HG02852 (cell line): ENCODE results near the gene NFATC4.
"Not testable (repeated sequence)": the region's sequence is repeated elsewhere in the genome, so short reads cannot be mapped to it uniquely, and the experiment has no call there.

Experiments used
- ATAC-seq: cut with Tn5 transposase; IDR thresholded peaks from one replicate; pipeline ENCODE4 v1.9.1; 2021; ENCODE audit warnings: mild to moderate bottlenecking, moderate library complexity; ENCODE audit not compliant: unreplicated experiment

Gene NFATC4

DNA sequence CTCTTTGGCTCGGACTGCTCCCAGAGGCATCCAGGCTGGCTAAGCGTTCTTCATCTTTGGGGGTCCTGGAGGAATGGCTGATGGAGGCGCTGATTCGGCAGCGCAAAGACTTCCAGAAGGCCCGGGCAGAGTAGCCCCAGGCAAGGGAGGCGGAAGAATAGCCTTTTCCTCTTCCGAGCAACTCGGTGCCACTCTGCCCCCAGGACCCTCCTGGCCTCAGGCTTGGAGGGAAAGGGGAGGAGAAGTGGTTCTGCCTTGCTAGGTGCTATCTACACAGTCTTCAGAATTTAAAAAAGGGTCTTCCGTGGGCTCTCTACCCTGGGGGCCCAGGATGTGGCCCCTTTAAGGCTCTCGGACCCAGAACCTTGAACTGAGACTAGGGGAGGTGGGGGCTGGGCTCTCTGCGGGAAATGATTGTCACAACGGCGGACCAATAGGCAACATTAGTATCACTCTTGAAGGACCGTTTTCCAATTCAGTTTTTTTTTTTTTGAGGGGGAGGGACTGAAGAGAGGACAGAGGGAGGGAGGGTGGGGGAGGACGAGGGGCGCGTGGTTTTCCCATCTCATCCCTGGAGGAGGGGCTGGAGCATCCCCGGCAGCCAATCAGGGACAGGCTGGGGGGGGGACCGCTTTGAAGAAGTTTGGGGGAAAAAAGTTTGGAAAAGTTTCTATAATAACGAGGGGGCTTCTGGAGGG lies at the start of gene NFATC4:
Gene NFATC4 (plus strand): TSS at position 671 of the 698 bp plus-strand sequence. CDS start 157 bp downstream, outside the sequence.
- peak; percentile 9 for ATAC-seq

DNA sequence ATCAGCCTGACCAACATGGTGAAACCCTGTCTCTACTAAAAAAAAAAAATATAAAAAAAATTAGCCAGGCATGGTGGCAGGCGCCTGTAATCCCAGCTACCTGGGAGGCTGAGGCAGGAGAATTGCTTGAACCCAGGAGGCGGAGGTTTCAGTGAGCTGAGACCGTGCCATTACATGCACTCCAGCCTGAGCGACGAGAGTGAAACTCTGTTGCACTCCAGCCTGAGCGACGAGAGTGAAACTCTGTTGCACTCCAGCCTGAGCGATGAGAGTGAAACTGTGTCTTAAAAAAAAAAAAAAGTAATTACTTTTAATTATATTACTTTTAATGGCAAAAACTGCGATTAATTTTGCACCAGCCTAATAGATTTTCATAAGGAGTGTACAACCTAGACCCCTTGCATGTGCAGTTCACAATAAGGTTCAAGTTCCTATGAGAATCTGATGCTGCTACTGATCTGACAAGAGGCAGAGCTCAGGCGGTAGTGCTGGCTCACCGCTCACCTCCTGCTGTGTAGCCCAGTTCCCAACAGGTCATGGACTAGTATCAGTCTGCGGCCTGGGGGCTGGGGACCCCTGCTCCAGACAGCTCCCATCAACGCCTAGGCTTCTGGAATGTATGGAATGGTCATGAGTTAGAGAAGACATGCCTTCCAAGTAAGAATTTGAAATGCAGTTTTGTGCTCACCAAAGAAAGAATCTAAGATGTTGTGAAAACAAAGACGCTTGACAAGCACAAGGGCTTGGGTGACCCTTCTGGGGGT lies 46.6 kb upstream of the NFATC4 start:
- no peak for ATAC-seq

DNA sequence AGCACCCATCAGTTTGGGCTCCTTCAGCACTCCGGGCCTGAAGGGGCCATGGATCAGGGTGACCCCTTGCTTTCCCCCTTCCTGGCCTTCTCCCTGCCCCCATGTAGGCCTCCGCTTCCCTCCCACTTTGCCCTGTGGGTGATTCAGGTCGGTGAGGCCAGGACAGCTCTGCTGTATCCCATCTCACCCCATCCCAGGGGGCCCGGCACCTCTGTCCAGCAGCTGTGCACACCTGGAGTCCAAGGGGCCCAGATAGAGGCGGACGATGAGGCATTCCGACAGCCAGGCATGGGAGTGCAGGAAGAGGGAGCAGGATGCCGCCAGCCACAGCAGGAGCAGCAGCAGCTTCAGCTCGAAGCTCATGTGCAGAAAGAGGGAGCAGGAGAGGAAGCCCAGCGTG lies 45.3 kb upstream of the NFATC4 start:
- ATAC-seq: no peak

DNA sequence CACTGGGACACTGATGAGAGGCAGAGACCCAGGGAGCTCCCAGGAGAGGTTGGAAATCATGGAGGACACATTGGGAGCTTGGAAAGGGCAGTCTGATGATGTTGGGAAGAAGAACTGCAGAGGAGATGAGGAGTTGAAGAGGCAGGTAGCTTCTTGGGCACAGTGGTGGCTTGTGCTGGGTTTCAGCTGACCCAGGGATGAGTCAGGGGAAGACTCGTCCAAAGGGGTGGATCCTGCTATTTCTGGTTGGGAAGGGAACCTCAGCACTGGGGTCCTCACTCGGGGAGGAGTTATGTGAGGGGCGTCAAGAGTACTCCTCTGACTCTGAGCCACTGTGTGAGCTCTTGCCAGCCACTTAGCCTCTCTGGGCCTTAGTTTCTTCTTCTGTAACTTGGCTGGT lies 44.6 kb upstream of the NFATC4 start:
- ATAC-seq: no peak

DNA sequence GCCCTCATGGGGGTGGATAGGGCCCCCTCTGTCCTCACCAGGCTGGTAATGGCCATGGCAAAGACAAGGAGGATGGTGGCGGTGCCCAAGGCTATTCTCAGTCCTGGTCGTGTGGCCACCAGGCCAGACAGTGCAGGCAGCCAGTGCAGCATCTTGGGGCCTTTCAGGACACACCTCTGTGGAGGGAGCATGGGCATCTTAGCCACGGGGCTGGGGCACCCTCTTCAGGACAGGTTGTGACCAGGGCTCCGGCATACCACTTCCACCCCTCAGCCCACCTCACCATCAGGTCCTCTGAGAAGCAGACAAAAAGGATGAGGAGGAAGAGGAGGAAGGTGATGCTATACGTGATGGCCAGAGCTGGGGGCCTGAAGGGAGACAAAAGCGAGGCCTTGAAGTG lies 44.0 kb upstream of the NFATC4 start:
- ATAC-seq: no peak

DNA sequence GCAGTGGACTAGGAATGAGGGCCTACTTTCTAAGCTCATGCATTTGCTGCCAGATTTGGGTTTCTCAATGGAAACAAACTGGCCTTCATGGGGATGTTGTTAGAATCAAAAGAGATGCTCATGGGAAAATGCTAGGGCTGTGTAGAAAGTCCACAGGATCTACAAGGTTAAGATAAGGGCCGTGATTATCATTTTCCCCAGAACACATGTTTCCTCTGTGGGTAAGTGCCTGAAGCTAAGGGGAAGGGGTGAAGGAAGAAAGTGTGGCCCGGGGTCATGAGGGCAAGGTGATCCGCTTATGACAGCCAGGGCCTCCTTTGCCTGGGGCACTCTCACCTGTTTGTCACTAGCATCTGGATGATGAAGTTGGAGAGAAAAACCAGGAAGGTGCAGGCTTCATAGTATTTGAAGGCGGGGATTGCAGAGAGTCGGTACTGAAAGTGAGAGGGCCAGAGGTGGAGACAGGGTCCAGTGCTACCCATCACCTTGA lies 42.9 kb upstream of the NFATC4 start:
- no peak for ATAC-seq

DNA sequence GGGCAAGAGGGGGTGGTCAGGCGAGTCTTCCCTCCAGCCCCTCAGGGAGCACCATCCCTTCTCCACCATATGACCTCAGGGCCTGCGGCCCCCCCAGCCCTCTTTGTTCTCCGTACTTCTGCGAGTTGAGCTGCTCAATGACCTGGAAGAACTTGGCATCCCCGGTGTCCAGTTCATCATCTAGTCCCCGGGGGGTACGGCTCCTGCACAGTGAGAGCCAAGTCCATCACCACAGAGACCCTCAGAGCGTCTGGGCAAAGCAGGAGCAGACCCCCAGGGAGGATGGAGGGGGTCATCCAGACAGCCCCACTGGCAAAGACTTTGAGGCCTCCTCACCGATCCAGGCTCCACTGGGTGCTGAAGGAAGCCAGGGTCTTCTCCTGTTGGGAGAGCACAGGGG lies 42.0 kb upstream of the NFATC4 start:
- no peak for ATAC-seq

DNA sequence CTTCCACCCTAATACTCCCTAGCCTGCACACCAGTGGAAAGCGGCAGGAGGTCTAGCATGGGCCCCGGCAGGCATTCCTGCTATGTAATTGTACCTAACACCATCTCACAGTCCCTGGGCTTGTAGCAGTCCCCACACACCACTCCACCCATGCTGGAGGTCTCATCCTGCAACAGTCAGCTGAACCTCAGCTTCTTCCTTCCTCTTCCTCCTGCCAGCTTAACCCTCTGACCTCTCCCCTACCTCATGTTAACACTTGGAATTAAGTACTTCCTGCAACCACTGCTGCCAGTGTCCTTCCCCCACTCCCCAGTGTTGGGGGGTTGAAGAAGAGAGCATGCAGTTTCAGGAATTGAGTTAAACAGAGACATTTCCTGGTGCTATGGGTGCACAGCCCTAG lies 40.7 kb upstream of the NFATC4 start:
- ATAC-seq: no peak

DNA sequence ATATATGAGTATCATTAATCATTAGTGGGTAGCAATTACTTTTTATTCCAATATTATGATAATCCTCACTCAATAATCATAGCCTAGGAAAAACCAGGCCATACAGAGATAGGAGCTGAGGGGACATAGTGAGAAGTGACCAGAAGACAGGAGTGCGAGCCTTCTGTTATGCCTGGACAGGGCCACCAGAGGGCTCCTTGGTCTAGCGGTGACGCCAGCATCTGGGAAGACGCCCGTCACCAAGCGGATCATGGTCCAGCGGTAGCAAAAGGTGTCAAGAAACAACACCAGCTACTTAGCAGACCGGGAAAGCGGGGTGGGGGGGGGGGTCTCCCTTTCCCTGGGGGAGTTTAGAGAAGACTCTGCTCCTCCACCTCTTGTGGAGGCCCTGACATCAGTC lies 40.1 kb upstream of the NFATC4 start:
- ATAC-seq: not testable (repeated sequence)

DNA sequence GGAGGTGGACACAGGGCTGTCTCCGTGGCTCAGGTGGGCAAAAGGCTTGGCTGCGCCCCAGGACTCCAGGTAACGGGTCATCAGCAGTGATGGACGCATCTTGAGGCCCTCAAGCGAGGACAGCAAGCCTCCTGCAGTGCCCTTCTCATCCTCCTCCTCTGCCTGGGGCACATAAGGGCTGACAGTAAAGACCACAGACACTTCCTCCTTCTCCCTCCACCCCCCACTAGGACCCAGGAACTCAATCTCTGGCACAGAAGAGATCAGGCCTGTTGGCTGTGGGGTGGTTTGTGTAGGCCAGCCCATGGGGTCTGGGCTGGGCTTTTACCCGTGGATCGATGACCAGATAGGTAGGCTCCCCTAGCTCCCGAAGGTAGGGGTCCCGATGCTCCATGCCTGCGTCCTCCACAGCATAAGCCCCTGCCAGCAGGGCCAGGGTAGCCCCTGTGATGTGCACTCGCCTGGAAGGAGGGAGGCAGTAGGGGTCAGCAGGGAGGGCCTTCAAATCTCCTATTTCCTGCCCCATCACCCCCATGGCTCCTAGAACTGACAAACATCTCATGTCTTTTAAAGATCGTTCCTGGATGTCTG lies 38.8 kb upstream of the NFATC4 start:
- ATAC-seq: no peak

DNA sequence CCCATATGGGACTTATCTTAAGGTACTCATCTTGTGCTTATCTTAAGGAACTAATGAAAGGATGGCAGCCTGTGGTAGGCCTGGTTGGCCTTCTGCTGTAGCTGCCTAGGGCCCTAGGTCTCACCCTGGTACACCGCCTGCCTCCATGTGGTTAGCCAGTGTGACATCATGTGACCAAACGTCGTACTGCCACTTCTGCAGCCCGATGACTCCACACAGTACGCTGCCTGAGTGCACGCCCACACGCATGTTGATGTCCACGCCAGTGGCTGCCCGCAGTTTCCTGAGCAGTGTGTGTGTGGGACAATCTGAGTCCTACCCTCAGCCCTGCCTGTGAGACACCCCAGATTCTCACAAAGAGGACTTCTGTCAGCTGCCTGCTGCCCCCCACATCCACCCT lies 38.2 kb upstream of the NFATC4 start:
- no peak for ATAC-seq

DNA sequence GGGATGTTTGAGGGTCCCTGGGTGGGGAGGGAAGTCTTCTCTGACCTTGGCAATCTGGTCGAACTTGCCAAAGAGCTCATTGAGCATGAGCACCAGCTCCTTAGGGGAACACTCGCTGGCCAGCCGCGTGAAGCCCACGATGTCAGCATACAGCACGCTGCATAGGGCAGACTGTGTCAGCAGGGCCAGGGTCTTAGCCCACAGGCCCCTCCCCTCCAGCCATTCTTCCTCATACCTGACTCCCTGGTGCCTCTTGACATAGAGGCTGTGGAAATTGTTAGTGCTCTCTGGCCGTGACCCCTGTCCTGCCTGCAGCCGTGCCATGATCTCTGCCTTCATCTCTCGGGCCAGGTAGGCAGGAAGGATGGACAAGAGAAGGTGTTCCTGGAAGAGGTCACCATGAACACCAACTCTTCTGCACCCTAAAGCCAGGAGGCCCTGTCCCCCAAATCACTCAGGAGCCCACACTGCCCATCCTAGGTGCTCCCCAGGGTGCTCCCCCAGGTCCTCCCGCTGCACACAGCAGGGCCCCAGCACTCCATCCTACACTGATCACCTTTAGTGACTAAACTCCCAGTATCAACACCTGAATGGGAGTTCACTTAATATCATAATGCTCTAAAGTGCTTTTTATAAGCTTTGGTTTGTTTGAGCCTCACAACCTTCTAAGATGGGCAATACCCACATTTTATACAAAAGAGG lies 36.9 kb upstream of the NFATC4 start:
- ATAC-seq: no peak

DNA sequence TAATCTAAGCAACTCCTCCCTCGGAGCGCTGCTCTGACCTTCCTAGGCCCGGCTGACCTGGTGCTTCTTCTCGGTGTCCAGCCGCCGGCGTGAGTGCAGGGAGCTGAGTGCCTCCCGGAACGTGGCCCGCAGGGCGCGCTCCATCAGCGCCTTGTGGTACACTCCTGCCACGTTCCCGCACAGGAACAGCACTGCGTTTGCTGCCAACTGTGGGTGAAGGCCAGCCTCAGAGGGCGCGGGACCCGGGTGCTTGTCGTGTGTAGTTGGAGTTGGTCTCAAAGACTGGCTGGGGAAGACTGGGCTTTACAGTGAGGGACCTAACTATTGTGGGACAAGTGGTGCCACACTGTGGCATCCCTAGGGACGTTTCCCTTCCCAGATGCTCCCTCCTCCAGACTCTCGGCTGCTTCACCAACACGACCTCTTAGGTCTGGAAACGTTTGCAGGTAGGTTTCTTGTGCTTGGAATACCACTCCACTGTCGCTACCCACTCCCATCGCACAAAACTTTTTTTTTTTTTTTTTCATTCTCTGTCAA lies 36.2 kb upstream of the NFATC4 start:
- no peak for ATAC-seq

DNA sequence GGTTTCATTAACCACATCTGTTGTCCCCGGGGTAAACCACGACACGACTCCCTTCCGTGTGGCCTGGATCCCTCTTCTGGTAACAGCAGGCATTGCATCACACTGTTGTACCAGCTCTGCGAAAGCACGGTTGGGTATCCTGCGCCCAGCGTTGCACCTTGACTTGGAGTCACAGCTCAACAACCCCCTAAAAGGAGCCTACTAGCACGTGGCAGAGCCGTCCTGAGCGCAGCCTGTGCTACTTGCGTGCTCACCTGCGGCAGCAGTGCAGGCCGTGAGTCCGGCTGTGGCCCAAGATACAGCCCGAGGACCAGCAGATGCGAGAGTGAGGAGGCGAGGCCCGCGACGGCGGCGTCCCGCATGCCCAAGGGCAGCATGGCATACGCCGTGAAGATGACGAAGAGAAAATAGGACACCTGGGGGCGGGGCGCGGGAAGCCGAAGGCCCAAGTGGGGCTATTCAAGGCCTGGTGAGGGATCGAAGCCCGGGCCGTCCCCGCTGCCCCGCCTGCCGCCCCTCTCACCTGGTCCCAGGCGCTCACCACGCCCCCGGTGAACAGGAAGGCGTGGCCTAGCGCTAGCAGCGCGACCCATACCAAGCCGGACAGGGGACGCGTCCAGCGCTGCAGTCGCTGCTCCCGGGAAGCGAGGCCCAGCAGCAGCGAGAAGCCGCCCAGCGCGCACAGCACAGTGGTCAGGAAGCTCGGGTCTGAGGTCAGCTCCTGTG lies 35.6 kb upstream of the NFATC4 start:
- peak; percentile 80 for ATAC-seq

DNA sequence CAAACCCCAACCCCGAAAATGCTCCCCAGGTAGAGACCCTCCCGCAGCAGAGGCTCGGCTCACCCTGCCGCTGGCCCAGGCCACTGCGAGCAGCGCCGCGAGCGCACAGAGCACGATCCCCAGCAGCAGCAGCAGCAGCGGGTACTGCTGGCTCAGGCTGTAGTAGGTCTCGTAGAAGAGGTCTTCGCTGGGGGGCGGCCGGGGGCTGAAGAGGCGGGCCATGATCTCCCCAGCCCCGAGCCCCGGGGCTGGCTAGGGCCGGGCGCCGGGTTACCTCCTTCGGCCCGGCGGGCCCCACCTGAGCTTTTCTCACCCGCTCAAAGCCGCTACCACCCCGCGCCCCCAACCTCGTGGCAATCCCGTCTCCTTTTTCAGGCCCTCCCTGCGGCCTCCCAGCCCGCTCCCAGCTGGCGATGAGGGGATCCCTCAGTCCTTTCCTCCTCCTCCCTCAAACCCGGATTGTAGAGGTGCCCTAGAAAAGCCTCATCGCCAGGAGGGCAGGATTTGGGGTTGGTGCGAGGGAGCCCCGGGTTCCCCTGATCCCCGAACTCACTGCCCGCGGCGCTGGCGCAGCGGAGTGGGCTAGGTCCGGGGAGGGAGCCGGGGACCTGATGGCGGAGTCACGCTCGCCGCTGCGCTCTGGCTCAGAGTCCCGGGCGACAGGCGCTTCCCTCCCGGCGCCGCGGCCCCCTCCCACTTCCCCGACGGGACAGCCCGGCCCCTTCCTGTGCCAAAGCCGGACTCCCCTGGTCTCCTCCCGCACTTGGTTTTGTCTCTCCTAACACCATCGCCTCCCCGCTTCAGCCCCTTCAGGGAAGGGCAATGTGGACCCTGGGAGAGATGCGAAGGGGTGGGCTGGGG lies 33.3 kb upstream of the NFATC4 start, which contains the start of gene ADCY4:
Gene ADCY4 (minus strand): TSS at position 641 of the 861 bp plus-strand sequence. CDS start 419 bp downstream, at position 222.
- ATAC-seq: no peak

DNA sequence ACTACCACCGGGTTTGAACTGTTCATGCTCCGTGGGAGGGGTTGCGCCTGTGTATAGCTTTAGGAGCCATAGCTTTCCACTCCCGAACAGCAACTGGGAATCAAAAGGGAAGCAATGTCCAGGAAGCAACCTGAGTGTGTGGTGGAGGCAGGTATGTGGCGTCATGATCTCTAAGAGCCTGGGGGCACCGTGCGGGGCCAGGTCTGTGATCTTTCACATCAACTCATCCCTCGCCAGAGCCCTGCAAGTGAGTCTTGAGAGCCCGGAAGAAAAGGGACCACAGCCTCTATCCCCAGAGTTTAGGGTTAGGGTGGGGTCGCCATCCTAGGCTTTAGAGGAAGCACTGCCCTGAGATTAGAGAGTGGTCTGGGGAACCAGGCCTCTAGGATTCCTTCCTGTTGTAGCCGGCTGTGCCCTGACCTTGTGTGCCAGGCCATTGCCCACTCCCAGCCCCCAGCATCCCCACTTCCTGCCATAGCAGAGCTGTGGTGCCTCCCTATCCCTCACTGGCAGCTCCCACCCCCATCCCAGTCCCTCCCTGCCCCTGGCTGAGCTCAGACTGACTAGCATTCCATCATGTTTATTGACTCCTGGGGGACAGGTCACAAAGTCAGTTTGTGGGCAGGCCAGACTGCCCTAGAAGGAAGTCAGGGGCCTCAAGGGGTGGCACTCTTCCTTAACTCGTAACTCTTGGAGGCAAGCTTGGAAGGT lies 32.4 kb upstream of the NFATC4 start:
- ATAC-seq: no peak

DNA sequence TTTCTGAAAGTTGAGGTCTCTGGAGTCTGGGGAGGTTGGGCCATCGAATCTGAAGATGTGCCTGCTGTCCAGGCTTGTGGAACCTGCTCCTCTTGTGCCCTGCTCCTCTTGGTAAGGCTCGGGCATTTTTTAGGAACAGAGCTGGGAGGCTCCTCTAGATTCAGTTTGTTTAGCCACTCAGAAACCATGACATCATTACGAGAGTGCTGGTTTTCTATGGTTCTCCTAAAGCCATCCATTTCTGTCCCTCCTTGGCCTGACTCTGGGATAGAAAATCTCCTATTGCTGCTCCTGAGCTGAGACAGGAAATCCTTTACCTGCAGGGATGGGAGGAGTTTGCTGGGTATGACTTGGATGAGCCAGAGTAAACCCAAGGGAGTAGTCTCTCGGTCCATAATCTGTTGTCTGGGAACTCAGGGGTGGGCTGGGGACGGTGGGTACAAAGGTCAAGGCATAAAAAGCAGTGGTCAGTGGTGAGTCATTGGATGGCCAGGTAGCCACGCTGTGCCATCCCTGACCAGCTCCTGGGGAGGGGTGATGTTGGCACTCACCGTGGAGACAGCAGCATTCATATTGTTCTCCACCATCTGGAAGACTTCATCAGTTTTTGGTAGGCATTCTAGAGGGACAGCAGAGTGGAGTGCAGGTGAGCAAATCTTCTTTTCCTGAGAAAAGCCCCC lies 30.7 kb upstream of the NFATC4 start:
- no peak for ATAC-seq

DNA sequence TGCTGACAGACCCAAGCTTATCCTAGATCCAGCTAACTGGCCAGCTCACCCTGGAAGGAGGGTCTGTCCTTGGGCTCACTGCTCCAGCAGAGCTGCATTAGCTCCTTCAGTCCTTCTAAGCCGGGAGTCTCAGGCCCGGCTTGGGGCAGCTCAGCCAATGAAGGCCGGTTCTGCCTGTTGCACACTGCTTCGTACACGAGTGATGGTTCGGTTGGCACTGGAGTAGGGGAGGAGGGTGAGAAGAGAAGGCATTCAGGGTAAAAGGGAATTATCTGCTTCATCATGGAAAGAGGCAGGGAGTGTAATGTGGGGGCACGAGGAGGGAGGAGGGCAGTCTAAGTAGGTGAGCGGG lies 30.2 kb upstream of the NFATC4 start:
- no peak for ATAC-seq
